Neural cell (in vitro differentiated cells): ENCODE results near the gene TCF4.

Source experiments
- EP300 ChIP-seq: fragments of 450-650 bp; conservative IDR thresholded peaks from 2 replicates; pipeline ENCODE4 v1.6.1; 2014; ENCODE audit warnings: antibody characterized with exemption, mild to moderate bottlenecking, moderate library complexity; ENCODE audit not compliant: poor library complexity, severe bottlenecking
- EZH2 ChIP-seq: fragments of 200-600, 300-800 bp; shearing (Covaris generic), sonication (generic); IDR thresholded peaks from 2 replicates; pipeline ENCODE4 v1.6.1; 2014; ENCODE audit warnings: antibody characterized with exemption, low read length, borderline replicate concordance, mild to moderate bottlenecking; ENCODE audit not compliant: insufficient read depth, poor library complexity, severe bottlenecking
- POLR2AphosphoS5 ChIP-seq: IDR thresholded peaks from 2 replicates; pipeline ENCODE4 v1.6.1; 2012
- RAD21 ChIP-seq: fragments of 450-650 bp; conservative IDR thresholded peaks from 2 replicates; pipeline ENCODE4 v1.6.1; 2014; ENCODE audit warnings: antibody characterized with exemption, mild to moderate bottlenecking, moderate library complexity
- REST ChIP-seq: IDR thresholded peaks from 2 replicates; pipeline ENCODE4 v1.6.1; 2012; ENCODE audit warnings: borderline replicate concordance
- SMC3 ChIP-seq: fragments of 450-650 bp; conservative IDR thresholded peaks from 2 replicates; pipeline ENCODE4 v1.6.1; 2014; ENCODE audit warnings: antibody characterized with exemption, mild to moderate bottlenecking, moderate library complexity; ENCODE audit not compliant: poor library complexity
- TAF1 ChIP-seq: IDR thresholded peaks from 2 replicates; pipeline ENCODE4 v1.6.1; 2012; ENCODE audit warnings: low read depth
- TF ChIP-seq, protein P1 (sequence below): fragments of 450-650 bp; IDR thresholded peaks from 2 replicates; pipeline ENCODE4 v1.5.1; 2014; ENCODE audit warnings: antibody characterized with exemption, mild to moderate bottlenecking, moderate library complexity; ENCODE audit not compliant: poor library complexity, severe bottlenecking

DNA sequence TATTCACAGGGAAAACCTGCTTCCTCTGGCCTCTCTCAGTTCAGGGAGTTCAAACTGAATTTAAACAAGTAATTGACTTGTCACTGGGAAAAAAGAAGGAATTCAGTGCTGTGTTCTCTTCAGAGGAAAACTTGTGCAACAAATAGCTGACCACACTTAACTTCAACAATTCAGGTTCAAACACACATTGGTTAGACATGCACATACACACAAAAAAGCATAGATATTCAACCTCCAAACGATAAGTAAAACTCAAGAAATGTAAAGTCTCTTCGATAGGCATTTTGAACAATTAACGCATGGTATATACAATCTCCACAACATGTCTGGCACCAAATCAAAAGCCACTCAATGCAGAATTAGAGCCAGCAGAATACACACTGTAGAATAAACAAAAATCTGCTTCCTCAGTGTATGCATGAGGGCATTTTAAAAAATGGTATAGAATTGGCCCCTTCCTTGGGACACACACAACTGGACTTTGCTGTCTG, 269.0 kb downstream of the TCF4 start:
- TF ChIP-seq, protein P1, sequence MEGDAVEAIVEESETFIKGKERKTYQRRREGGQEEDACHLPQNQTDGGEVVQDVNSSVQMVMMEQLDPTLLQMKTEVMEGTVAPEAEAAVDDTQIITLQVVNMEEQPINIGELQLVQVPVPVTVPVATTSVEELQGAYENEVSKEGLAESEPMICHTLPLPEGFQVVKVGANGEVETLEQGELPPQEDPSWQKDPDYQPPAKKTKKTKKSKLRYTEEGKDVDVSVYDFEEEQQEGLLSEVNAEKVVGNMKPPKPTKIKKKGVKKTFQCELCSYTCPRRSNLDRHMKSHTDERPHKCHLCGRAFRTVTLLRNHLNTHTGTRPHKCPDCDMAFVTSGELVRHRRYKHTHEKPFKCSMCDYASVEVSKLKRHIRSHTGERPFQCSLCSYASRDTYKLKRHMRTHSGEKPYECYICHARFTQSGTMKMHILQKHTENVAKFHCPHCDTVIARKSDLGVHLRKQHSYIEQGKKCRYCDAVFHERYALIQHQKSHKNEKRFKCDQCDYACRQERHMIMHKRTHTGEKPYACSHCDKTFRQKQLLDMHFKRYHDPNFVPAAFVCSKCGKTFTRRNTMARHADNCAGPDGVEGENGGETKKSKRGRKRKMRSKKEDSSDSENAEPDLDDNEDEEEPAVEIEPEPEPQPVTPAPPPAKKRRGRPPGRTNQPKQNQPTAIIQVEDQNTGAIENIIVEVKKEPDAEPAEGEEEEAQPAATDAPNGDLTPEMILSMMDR, result no peak
- TF ChIP-seq REST, result no peak
- TF ChIP-seq EP300, result no peak
- TF ChIP-seq RAD21, result no peak
- TF ChIP-seq EZH2, result no peak
- no peak for TF ChIP-seq SMC3
- no peak for TF ChIP-seq POLR2AphosphoS5
- no peak for TF ChIP-seq TAF1
